HG03196 (cell line): ENCODE measurements around the gene EPS8L3.
"Not testable (repeated sequence)": the region's sequence is repeated elsewhere in the genome, so short reads cannot be mapped to it uniquely, and the experiment has no call there.

Source experiments
- ATAC-seq: cut with Tn5 transposase; IDR thresholded peaks from one replicate; pipeline ENCODE4 v1.9.1; 2021; ENCODE audit not compliant: unreplicated experiment

EPS8L3 gene

DNA sequence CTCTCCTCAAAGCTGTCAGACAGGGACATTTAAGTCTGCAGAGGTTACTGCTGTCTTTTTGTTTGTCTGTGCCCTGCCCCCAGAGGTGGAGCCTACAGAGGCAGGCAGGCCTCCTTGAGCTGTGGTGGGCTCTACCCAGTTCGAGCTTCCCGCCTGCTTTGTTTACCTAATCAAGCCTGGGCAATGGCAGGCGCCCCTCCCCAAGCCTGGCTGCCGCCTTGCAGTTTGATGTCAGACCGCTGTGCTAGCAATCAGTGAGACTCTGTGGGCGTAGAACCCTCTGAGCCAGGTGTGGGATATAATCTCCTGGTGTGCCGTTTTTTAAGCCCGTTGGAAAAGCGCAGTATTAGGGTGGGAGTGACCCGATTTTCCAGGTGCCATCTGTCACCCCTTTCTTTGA is 15.4 kb downstream of the EPS8L3 start:
- ATAC-seq: not testable (repeated sequence)

DNA sequence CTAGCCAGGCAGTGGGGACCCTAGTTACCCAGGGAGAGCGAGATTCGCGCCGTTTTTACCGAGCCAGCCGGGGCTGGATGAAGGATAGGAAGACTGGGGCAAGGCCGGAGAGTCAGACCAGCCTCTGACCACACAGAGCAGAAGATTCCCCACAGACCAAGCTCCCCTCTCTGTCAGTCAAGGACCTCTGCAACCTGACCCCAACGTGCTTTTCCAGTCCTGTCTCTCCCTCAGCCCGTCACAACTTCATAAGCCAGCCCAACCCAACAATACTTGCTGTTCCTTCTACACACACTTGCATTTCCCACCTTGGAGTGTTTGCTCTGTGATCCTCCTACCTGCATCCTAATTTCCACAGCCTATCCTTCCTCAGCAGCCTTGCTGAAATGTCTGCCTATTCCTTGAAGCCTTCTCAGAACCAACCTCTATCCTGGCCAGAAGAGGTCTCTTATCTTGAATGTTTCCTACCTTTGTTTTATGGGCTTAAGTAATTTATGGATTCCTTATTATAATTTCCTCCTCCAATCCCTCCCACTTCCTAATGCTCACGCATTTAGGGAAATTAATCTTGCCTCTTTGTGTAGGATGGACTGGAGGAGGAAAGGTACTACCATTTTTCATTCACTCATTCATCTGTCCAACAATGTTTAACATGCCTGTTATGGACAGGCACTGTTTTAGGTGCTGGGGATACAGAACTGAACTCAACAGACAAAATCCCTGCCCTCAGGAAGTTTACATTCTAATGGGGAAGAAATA is 22.9 kb downstream of the EPS8L3 start, which contains the start of gene GSTM3:
GSTM3 (minus strand) TSS at position 424 of the 759 bp plus-strand sequence. CDS start 751 bp downstream, outside the sequence.
- no peak for ATAC-seq

GRCh38 chr1:109739738-109740614 is 23.7 kb downstream of the EPS8L3 start:
- peak; percentile 89 for ATAC-seq

GRCh38 chr1:109733236-109733870 is 30.4 kb downstream of the EPS8L3 start:
- ATAC-seq: no peak

DNA sequence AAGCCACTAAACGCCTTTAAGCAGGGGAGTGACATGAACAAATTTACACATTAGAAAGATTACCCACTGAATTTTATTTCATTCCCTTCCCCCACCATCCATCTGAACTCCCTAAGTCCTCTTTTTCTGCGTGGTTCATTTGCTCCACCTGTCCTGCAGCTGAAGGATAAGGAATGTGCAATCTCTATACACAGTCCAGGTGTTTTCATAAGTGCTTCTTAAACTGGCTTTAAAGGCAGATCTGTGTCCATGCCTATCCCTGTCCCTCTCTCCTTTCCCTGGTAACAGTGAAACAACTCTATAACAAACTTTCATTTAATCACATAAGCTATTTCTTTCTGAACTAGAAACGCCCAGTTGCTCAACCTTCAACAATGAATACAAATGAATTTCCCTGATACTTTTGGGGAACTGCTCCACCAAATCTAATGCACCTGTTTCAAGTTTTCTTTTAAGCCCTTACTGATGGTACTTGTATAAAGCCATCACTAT is 31.3 kb downstream of the EPS8L3 start:
- no peak for ATAC-seq

- no peak for ATAC-seq
Observed at GRCh38 chr1:109730666-109731065, 33.1 kb downstream of the EPS8L3 start.

DNA sequence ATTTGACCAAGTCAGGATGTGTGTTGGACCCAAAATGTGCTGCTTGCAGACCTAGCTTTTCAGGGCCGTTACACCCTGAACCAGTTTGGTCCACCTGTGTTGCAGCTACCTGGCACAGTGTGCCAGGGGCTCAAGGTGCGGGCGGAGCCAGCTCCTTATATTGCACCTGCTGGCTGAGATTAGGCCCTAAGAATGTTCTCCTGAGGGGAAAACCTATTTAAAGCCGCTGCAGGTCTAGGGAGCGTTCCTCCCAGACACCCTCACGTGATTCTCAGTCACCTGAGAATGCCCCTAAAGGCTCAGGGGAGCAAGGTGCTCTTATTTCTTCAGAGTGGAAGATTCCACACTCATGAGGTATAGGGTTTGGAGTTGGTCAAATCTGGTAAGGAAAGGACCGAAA is 34.9 kb downstream of the EPS8L3 start:
- no peak for ATAC-seq

GRCh38 chr1:109726728-109727373 is 36.9 kb downstream of the EPS8L3 start:
- ATAC-seq: no peak

GRCh38 chr1:109726007-109726406 is 37.7 kb downstream of the EPS8L3 start:
- no peak for ATAC-seq

DNA sequence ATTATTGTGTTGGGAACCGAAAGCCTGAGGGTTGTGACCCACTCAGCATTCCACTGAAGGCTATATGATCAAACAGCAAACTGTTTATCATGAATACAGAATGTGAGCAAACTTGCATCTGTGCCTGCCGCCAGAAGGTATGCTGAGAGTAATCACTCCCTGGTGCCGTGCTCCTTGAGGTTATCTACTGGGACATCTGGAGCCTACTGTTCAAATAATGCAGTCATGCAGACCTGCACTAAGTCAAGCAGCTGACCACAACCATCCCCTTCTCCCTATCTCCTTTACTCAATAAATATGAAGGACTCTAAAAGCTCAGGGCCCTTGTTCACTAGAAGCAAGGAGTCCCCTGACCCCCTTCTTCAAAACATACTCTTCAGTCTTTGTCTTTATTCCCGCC is 38.2 kb downstream of the EPS8L3 start:
- no peak for ATAC-seq

GRCh38 chr1:109724933-109725332 is 38.8 kb downstream of the EPS8L3 start:
- ATAC-seq: no peak

- no peak for ATAC-seq
Observed at GRCh38 chr1:109722908-109723691, 40.6 kb downstream of the EPS8L3 start.

DNA sequence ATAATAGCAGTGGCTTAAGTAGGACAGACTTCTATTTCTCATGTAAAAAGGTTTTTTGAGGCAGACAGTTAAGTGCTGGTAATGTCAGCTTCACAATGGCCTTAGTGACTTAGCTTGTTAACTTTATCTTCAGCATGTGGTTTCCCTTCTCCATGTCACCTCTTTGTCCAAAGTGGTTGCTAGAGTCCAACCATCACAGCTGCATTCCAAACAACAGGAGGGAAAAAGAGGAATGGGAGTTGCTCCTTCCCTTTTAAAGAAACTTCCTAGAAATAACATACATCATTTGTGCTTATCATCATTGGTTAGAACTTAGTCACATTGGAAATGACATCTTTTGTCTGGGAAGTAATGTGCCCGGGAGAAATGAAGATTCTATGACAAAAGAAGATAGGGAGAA is 41.8 kb downstream of the EPS8L3 start:
- ATAC-seq: no peak

DNA sequence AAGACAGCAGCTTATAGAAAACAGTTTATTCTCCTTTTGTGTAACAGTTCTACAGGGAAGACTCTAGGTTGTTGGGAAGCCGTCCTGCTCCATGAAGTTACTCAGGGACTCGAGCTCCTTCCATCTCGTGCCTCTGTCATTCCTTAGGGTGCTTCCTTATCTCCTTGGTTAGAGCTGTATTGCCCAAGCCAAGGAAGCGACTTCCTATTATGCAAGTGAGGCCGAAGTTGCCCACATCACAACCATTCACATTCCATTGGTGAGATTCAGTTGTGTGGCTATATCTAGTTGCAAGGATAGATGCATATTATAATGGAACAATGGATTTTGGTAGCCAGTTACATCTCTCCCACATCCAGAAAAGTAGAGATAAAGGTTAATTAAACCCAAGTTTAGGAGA is 42.7 kb downstream of the EPS8L3 start:
- no peak for ATAC-seq

- ATAC-seq: no peak
Observed at GRCh38 chr1:109719337-109719837, 44.3 kb downstream of the EPS8L3 start.

- ATAC-seq: no peak
Observed at GRCh38 chr1:109718495-109718894, 45.2 kb downstream of the EPS8L3 start.

GRCh38 chr1:109717729-109718128 is 46.0 kb downstream of the EPS8L3 start:
- ATAC-seq: no peak

GRCh38 chr1:109716570-109717090 is 47.1 kb downstream of the EPS8L3 start:
- no peak for ATAC-seq

DNA sequence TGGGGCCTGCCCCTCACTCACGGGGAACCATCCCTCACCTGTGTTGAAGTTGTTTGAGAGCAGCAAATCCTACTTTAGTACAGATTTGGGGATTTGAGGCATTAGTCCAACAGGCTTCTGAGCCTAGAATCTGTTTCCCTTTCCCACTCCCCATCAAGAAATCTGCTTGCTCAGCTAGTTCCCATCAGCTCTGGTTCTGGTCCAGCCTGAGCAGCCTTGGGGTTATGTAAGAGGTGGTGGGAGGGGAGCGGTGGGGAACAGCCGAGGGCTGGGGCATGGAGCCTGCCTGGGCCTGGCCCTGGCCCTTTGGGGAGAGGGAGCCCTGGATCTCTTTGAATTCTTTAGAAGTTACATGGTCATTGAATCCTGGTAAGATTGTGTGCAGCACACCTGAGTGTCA is 47.6 kb downstream of the EPS8L3 start:
- no peak for ATAC-seq
